Activated CD8-positive, alpha-beta T cell treated with anti-CD3 and anti-CD28 coated beads, Interleukin-2, amount 10 ng/mL, durations not matched to agents 7 days and 5 days (primary cell): ENCODE results near the gene HCK. TPM values are rescaled to one million over a fixed set of nuclear protein-coding genes. Genes with fewer than 3 reads are reported as not detected.
A peak's percentile ranks its signal among the peaks of the same experiment; 100 is the strongest.

Experiments
- ATAC-seq: fragments of 150-1000 bp; cut with Tn5 transposase; one replicate; pipeline ENCODE4 v1.10.0; 2021; ENCODE audit warnings: moderate library complexity
- CTCF ChIA-PET: fragments of 350-600 bp; sonication (Branson Sonifier 250); formaldehyde crosslinking; loops from one replicate; lab custom pipeline; 2021; ENCODE audit warnings: antibody characterized with exemption; lab: Charles Lee
- POLR2A ChIA-PET: fragments of 350-600 bp; sonication (Branson Sonifier 250); formaldehyde crosslinking; loops from one replicate; lab custom pipeline; 2021; ENCODE audit warnings: antibody characterized with exemption; lab: Charles Lee
- DNase-seq: peaks from one replicate; pipeline ENCODE4 v3.0.0-alpha.2; 2020
- H3K27ac Mint-ChIP-seq: one replicate; pipeline ENCODE4 v1.8.0; 2021; ENCODE audit warnings: mild to moderate bottlenecking, mixed read lengths
- H3K27me3 Mint-ChIP-seq: one replicate; pipeline ENCODE4 v1.8.0; 2021; ENCODE audit warnings: low read depth, mixed read lengths
- H3K36me3 Mint-ChIP-seq: one replicate; pipeline ENCODE4 v1.8.0; 2021; ENCODE audit warnings: low read depth, mixed read lengths
- H3K4me1 Mint-ChIP-seq: one replicate; pipeline ENCODE4 v1.8.0; 2021; ENCODE audit warnings: low read depth, mixed read lengths
- H3K4me3 Mint-ChIP-seq: one replicate; pipeline ENCODE4 v1.8.0; 2021; ENCODE audit warnings: mild to moderate bottlenecking, mixed read lengths
- H3K9me3 Mint-ChIP-seq: one replicate; pipeline ENCODE4 v1.8.0; 2022; ENCODE audit warnings: mixed read lengths; ENCODE audit not compliant: insufficient read depth
- total RNA-seq, 2 experiments: library from RNA; stranded (reverse); gene quantifications; one replicate each; pipeline ENCODE4 v1.2.3, GENCODE V29; 2021

The HCK gene
- not detected for total RNA-seq

GRCh38 chr20:32052090-32052777, at the start of gene HCK:
Gene HCK, plus strand, starts transcription at chr20:32052242.
- H3K36me3 Mint-ChIP-seq: no peaks in the 10 kb centered on the region
- peak within 1 kb of the TSS; percentile 32 for H3K4me3 Mint-ChIP-seq
- H3K27me3 Mint-ChIP-seq: peaks cover 43% of the 10 kb centered on the region
- no peaks in the 10 kb centered on the region for H3K9me3 Mint-ChIP-seq
- DNase-seq (no peak), ATAC-seq (peak; percentile 47)
- peaks cover 19% of the 10 kb centered on the region for H3K4me1 Mint-ChIP-seq
- POLR2A ChIA-PET: interaction anchor here (0.5 kb wide), 1 partner anchor 62 kb away, joined by 3 read pairs; no protein-coding TSS in a partner anchor
- CTCF ChIA-PET: no interaction called here
- H3K27ac Mint-ChIP-seq: no peak within 1 kb of the TSS

- peaks cover 10% of the 10 kb centered on the region for H3K4me1 Mint-ChIP-seq
- ATAC-seq: no peak
- no peaks in the 10 kb centered on the region for H3K9me3 Mint-ChIP-seq
Measured at GRCh38 chr20:32003325-32003724, 48.7 kb upstream of the HCK start.

GRCh38 chr20:32004963-32005362, 47.1 kb upstream of the HCK start:
- H3K4me3 Mint-ChIP-seq: no peak overlapping the region
- peaks cover 13% of the 10 kb centered on the region for H3K4me1 Mint-ChIP-seq
- H3K9me3 Mint-ChIP-seq: no peaks in the 10 kb centered on the region
- DNase-seq: no peak
- POLR2A ChIA-PET: no interaction called here
- H3K36me3 Mint-ChIP-seq: no peaks in the 10 kb centered on the region
- no peak overlapping the region for H3K27ac Mint-ChIP-seq
- CTCF ChIA-PET: interaction anchor here (1.4 kb wide), 1 partner anchor 13 kb away, joined by 3 read pairs; no protein-coding TSS in a partner anchor
- H3K27me3 Mint-ChIP-seq: no peaks in the 10 kb centered on the region
- no peak for ATAC-seq

More at GRCh38 chr20:32003325-32003724, 48.7 kb upstream of the HCK start:
- Mint-ChIP-seq H3K27ac (no peak overlapping the region), H3K27me3 (no peaks in the 10 kb centered on the region), H3K4me3 (no peak overlapping the region), H3K36me3 (no peaks in the 10 kb centered on the region)
- DNase-seq: no peak
- ChIA-PET POLR2A (no interaction called here), CTCF (no interaction called here)

- Mint-ChIP-seq H3K9me3 (no peaks in the 10 kb centered on the region), H3K27ac (no peak overlapping the region), H3K4me3 (no peak overlapping the region), H3K36me3 (no peaks in the 10 kb centered on the region), H3K27me3 (no peaks in the 10 kb centered on the region), H3K4me1 (peaks cover 13% of the 10 kb centered on the region)
- CTCF ChIA-PET: no interaction called here
- ATAC-seq (no peak), DNase-seq (no peak)
- POLR2A ChIA-PET: no interaction called here
Measured at GRCh38 chr20:32006053-32006452, 46.0 kb upstream of the HCK start.

GRCh38 chr20:32006841-32007786, 44.9 kb upstream of the HCK start:
- POLR2A ChIA-PET: interaction anchor here (0.8 kb wide), 1 partner anchor 56 kb away, joined by 3 read pairs; no protein-coding TSS in a partner anchor
- Mint-ChIP-seq H3K4me3 (no peak overlapping the region), H3K27me3 (no peaks in the 10 kb centered on the region), H3K9me3 (no peaks in the 10 kb centered on the region), H3K36me3 (no peaks in the 10 kb centered on the region), H3K4me1 (peaks cover 13% of the 10 kb centered on the region), H3K27ac (no peak overlapping the region)
- DNase-seq (no peak), ATAC-seq (no peak)
- CTCF ChIA-PET: interaction anchor here (1.1 to 2.3 kb wide), 2 partner anchors 11 to 24 kb away, joined by 3 to 12 read pairs; no protein-coding TSS in a partner anchor

- peak; percentile 27 for ATAC-seq
- Mint-ChIP-seq H3K27ac (no peak overlapping the region), H3K9me3 (no peaks in the 10 kb centered on the region), H3K4me3 (no peak overlapping the region), H3K27me3 (no peaks in the 10 kb centered on the region), H3K4me1 (peaks cover 13% of the 10 kb centered on the region), H3K36me3 (no peaks in the 10 kb centered on the region)
- ChIA-PET POLR2A (interaction anchor here (0.8 kb wide), 1 partner anchor 57 kb away, joined by 3 read pairs; no protein-coding TSS in a partner anchor), CTCF (interaction anchor here (1.1 to 2.3 kb wide), 3 partner anchors 10 to 84 kb away, joined by 3 to 12 read pairs (median 4); no protein-coding TSS in a partner anchor)
- peak; percentile 25 for DNase-seq
Measured at GRCh38 chr20:32007787-32008616, 44.0 kb upstream of the HCK start.

- Mint-ChIP-seq H3K36me3 (no peaks in the 10 kb centered on the region), H3K4me1 (peaks cover 13% of the 10 kb centered on the region), H3K4me3 (no peak overlapping the region), H3K9me3 (no peaks in the 10 kb centered on the region), H3K27ac (no peak overlapping the region), H3K27me3 (peaks cover 3% of the 10 kb centered on the region)
- no peak for DNase-seq
- no peak for ATAC-seq
- POLR2A ChIA-PET: no interaction called here
- CTCF ChIA-PET: interaction anchor here (2.3 kb wide), 1 partner anchor 21 kb away, joined by 12 read pairs; no protein-coding TSS in a partner anchor
Measured at GRCh38 chr20:32009564-32009963, 42.5 kb upstream of the HCK start.

GRCh38 chr20:32010101-32010500, 41.9 kb upstream of the HCK start, which contains the start of gene CCM2L:
Gene CCM2L, plus strand, starts transcription at chr20:32010438. Its CDS starts 17 bp downstream, at chr20:32010455.
- ChIA-PET CTCF (no interaction called here), POLR2A (no interaction called here)
- Mint-ChIP-seq H3K4me1 (peaks cover 13% of the 10 kb centered on the region), H3K9me3 (no peaks in the 10 kb centered on the region), H3K4me3 (no peak within 1 kb of the TSS), H3K27ac (no peak within 1 kb of the TSS), H3K36me3 (no peaks in the 10 kb centered on the region), H3K27me3 (peaks cover 5% of the 10 kb centered on the region)
- no peak for ATAC-seq
- DNase-seq: no peak

- Mint-ChIP-seq H3K27me3 (peaks cover 11% of the 10 kb centered on the region), H3K27ac (no peak overlapping the region), H3K36me3 (no peaks in the 10 kb centered on the region), H3K4me1 (peaks cover 13% of the 10 kb centered on the region), H3K4me3 (no peak overlapping the region), H3K9me3 (no peaks in the 10 kb centered on the region)
- ATAC-seq (no peak), DNase-seq (no peak)
- CTCF ChIA-PET: no interaction called here
- POLR2A ChIA-PET: no interaction called here
Measured at GRCh38 chr20:32010666-32011065, 41.4 kb upstream of the HCK start.

- DNase-seq: no peak
- CTCF ChIA-PET: interaction anchor here (0.7 to 1.6 kb wide), 5 partner anchors 17 to 178 kb away, joined by 3 to 9 read pairs (median 3); no protein-coding TSS in a partner anchor
- Mint-ChIP-seq H3K27ac (no peak overlapping the region), H3K9me3 (no peaks in the 10 kb centered on the region), H3K27me3 (peaks cover 13% of the 10 kb centered on the region), H3K4me1 (peaks cover 13% of the 10 kb centered on the region), H3K36me3 (no peaks in the 10 kb centered on the region), H3K4me3 (no peak overlapping the region)
- POLR2A ChIA-PET: no interaction called here
- ATAC-seq: no peak
Measured at GRCh38 chr20:32012159-32012688, 39.8 kb upstream of the HCK start.

- ChIA-PET POLR2A (no interaction called here), CTCF (interaction anchor here (1.3 to 1.6 kb wide), 3 partner anchors 18 to 180 kb away, joined by 3 to 9 read pairs (median 5); no protein-coding TSS in a partner anchor)
- no peaks in the 10 kb centered on the region for H3K9me3 Mint-ChIP-seq
- H3K36me3 Mint-ChIP-seq: no peaks in the 10 kb centered on the region
- H3K27ac Mint-ChIP-seq: no peak overlapping the region
- H3K27me3 Mint-ChIP-seq: peaks cover 22% of the 10 kb centered on the region
- H3K4me3 Mint-ChIP-seq: no peak overlapping the region
- DNase-seq: no peak
- ATAC-seq: no peak
- H3K4me1 Mint-ChIP-seq: peaks cover 7% of the 10 kb centered on the region
Measured at GRCh38 chr20:32013326-32013725, 38.7 kb upstream of the HCK start.
